Adipocyte (in vitro differentiated cells): ENCODE data around the gene SEMA4B.
"Not testable (repeated sequence)": the region's sequence is repeated elsewhere in the genome, so short reads cannot be mapped to it uniquely, and the experiment has no call there.

Source experiments
- DNase-seq: peaks from one replicate; pipeline ENCODE4 v3.0.0-alpha.2; 2015; ENCODE audit warnings: low read depth
- H3K27me3 ChIP-seq: replicated peaks from 2 replicates; pipeline ENCODE4 v1.7.0; 2013; ENCODE audit warnings: mild to moderate bottlenecking, low read length, moderate library complexity; ENCODE audit not compliant: control insufficient read depth, insufficient read depth
- H3K36me3 ChIP-seq: 2 replicates; pipeline ENCODE4 v1.7.0; 2013; ENCODE audit warnings: low read length, mild to moderate bottlenecking, moderate library complexity; ENCODE audit not compliant: control insufficient read depth, insufficient read depth, severe bottlenecking
- H3K4me1 ChIP-seq: 2 replicates; pipeline ENCODE4 v1.7.0; 2013; ENCODE audit warnings: mild to moderate bottlenecking, low read length, moderate library complexity; ENCODE audit not compliant: control insufficient read depth, insufficient read depth
- H3K4me3 ChIP-seq: 2 replicates; pipeline ENCODE4 v1.7.0; 2013; ENCODE audit warnings: mild to moderate bottlenecking, low read length, moderate library complexity
- H3K9ac ChIP-seq: 2 replicates; pipeline ENCODE4 v1.7.0; 2013; ENCODE audit warnings: mild to moderate bottlenecking, low read length, moderate library complexity
- H3K9me3 ChIP-seq: 2 replicates; pipeline ENCODE4 v1.7.0; 2013; ENCODE audit warnings: mild to moderate bottlenecking, low read length, moderate library complexity; ENCODE audit not compliant: control insufficient read depth

Gene SEMA4B

GRCh38 chr15:90184119-90184785 lies 16.9 kb upstream of the SEMA4B start:
- no peaks in the 10 kb centered on the region for H3K9me3 ChIP-seq
- H3K4me1 ChIP-seq, result peaks cover 20% of the 10 kb centered on the region
- no peaks in the 10 kb centered on the region for H3K27me3 ChIP-seq
- no peak for DNase-seq
- H3K36me3 ChIP-seq, result no peaks in the 10 kb centered on the region
- peak overlapping the region; percentile 73 for H3K4me3 ChIP-seq
- peak overlapping the region; percentile 76 for H3K9ac ChIP-seq

GRCh38 chr15:90184786-90185704 lies 16.1 kb upstream of the SEMA4B start:
- Histone ChIP-seq H3K36me3 (no peaks in the 10 kb centered on the region), H3K9me3 (no peaks in the 10 kb centered on the region), H3K4me3 (peak overlapping the region; percentile 73), H3K4me1 (peaks cover 20% of the 10 kb centered on the region), H3K27me3 (no peaks in the 10 kb centered on the region), H3K9ac (peak overlapping the region; percentile 76)
- peak; percentile 71 for DNase-seq

GRCh38 chr15:90187257-90187868 lies 13.8 kb upstream of the SEMA4B start:
- Histone ChIP-seq H3K27me3 (no peaks in the 10 kb centered on the region), H3K4me3 (no peak overlapping the region), H3K9me3 (no peaks in the 10 kb centered on the region), H3K4me1 (peaks cover 18% of the 10 kb centered on the region), H3K9ac (no peak overlapping the region), H3K36me3 (no peaks in the 10 kb centered on the region)
- no peak for DNase-seq

- not testable (repeated sequence) for H3K9ac ChIP-seq, H3K4me3 ChIP-seq, H3K36me3 ChIP-seq, DNase-seq, H3K27me3 ChIP-seq, H3K9me3 ChIP-seq
- H3K4me1 ChIP-seq, result peaks cover 22% of the 10 kb centered on the region
Observed at GRCh38 chr15:90188065-90188464, 13.1 kb upstream of the SEMA4B start.

GRCh38 chr15:90188914-90189748 lies 12.0 kb upstream of the SEMA4B start:
- Histone ChIP-seq H3K36me3 (no peaks in the 10 kb centered on the region), H3K9ac (no peak overlapping the region), H3K9me3 (no peaks in the 10 kb centered on the region), H3K4me3 (no peak overlapping the region), H3K27me3 (no peaks in the 10 kb centered on the region), H3K4me1 (peaks cover 16% of the 10 kb centered on the region)
- DNase-seq, result no peak

GRCh38 chr15:90189781-90190467 lies 11.2 kb upstream of the SEMA4B start:
- Histone ChIP-seq H3K36me3 (no peaks in the 10 kb centered on the region), H3K9ac (no peak overlapping the region), H3K4me1 (peaks cover 12% of the 10 kb centered on the region), H3K27me3 (no peaks in the 10 kb centered on the region), H3K9me3 (no peaks in the 10 kb centered on the region), H3K4me3 (no peak overlapping the region)
- no peak for DNase-seq

- DNase-seq, result no peak
- Histone ChIP-seq H3K27me3 (no peaks in the 10 kb centered on the region), H3K36me3 (no peaks in the 10 kb centered on the region), H3K4me3 (no peak overlapping the region), H3K9ac (no peak overlapping the region), H3K9me3 (no peaks in the 10 kb centered on the region), H3K4me1 (peaks cover 12% of the 10 kb centered on the region)
Observed at GRCh38 chr15:90190606-90191343, 10.4 kb upstream of the SEMA4B start.

GRCh38 chr15:90191344-90191687 lies 9.8 kb upstream of the SEMA4B start:
- no peaks in the 10 kb centered on the region for H3K9me3 ChIP-seq
- H3K27me3 ChIP-seq, result no peaks in the 10 kb centered on the region
- H3K36me3 ChIP-seq, result no peaks in the 10 kb centered on the region
- H3K9ac ChIP-seq, result no peak overlapping the region
- DNase-seq, result no peak
- peaks cover 12% of the 10 kb centered on the region for H3K4me1 ChIP-seq
- H3K4me3 ChIP-seq, result no peak overlapping the region

GRCh38 chr15:90191794-90192509 lies 9.2 kb upstream of the SEMA4B start:
- Histone ChIP-seq H3K9me3 (no peaks in the 10 kb centered on the region), H3K9ac (no peak overlapping the region), H3K4me3 (no peak overlapping the region), H3K27me3 (no peaks in the 10 kb centered on the region), H3K4me1 (peaks cover 12% of the 10 kb centered on the region), H3K36me3 (no peaks in the 10 kb centered on the region)
- no peak for DNase-seq
